HG03571 (cell line): ENCODE data around the gene RELCH.

ENCODE experiments used
- ATAC-seq: cut with Tn5 transposase; IDR thresholded peaks from one replicate; pipeline ENCODE4 v1.9.1; 2021; ENCODE audit not compliant: unreplicated experiment

Gene RELCH

GRCh38 chr18:62250475-62250874 lies 63.4 kb downstream of the RELCH start:
- ATAC-seq = no peak

GRCh38 chr18:62258093-62258492 lies 71.0 kb downstream of the RELCH start:
- ATAC-seq = no peak

GRCh38 chr18:62258616-62259015 lies 71.6 kb downstream of the RELCH start:
- no peak for ATAC-seq

- ATAC-seq = no peak
Observed at GRCh38 chr18:62262061-62262460, 75.0 kb downstream of the RELCH start.

- ATAC-seq = no peak
Observed at GRCh38 chr18:62264984-62265383, 77.9 kb downstream of the RELCH start.

GRCh38 chr18:62277045-62277444 lies 90.0 kb downstream of the RELCH start:
- no peak for ATAC-seq

GRCh38 chr18:62279561-62279960 lies 92.5 kb downstream of the RELCH start:
- ATAC-seq = no peak

- ATAC-seq = no peak
Observed at GRCh38 chr18:62280058-62280457, 93.0 kb downstream of the RELCH start.

GRCh38 chr18:62280786-62281185 lies 93.7 kb downstream of the RELCH start:
- no peak for ATAC-seq

- ATAC-seq = no peak
Observed at GRCh38 chr18:62281684-62282083, 94.6 kb downstream of the RELCH start.

- ATAC-seq = no peak
Observed at GRCh38 chr18:62282188-62282629, 95.2 kb downstream of the RELCH start.

GRCh38 chr18:62284637-62285036 lies 97.6 kb downstream of the RELCH start:
- no peak for ATAC-seq

- ATAC-seq = no peak
Observed at GRCh38 chr18:62285281-62285680, 98.2 kb downstream of the RELCH start.

GRCh38 chr18:62287781-62288664 lies 101.0 kb downstream of the RELCH start:
- peak; percentile 52 for ATAC-seq

- peak; percentile 66 for ATAC-seq
Observed at GRCh38 chr18:62288665-62289008, 101.6 kb downstream of the RELCH start.

- ATAC-seq = peak; percentile 41
Observed at GRCh38 chr18:62289047-62289446, 102.0 kb downstream of the RELCH start.

GRCh38 chr18:62294073-62294472 lies 107.0 kb downstream of the RELCH start:
- no peak for ATAC-seq

- no peak for ATAC-seq
Observed at GRCh38 chr18:62300359-62300963, 113.4 kb downstream of the RELCH start.

GRCh38 chr18:62301322-62301721 lies 114.3 kb downstream of the RELCH start:
- no peak for ATAC-seq

- no peak for ATAC-seq
Observed at GRCh38 chr18:62312851-62313250, 125.8 kb downstream of the RELCH start.

GRCh38 chr18:62318228-62319180 lies 131.4 kb downstream of the RELCH start:
- no peak for ATAC-seq
